Liver (tissue), 9 donors: Measurements from ENCODE around the gene PRELID2. TPM values are rescaled to one million over a fixed set of nuclear protein-coding genes. Genes with fewer than 3 reads are reported as not detected.
A peak's percentile ranks its signal among the peaks of the same experiment; 100 is the strongest.

ENCODE experiments used
- DNase-seq: peaks from one replicate; pipeline ENCODE4 v3.0.0-alpha.2; 2017; ENCODE audit warnings: low spot score
- H3K27ac ChIP-seq, 2 donors: one replicate each; pipeline ENCODE4 v1.7.0; 2013; ENCODE audit warnings: inconsistent platforms in 2 of 2, low read length in 2 of 2, control low read depth in 1 of 2, low read depth in 1 of 2, mild to moderate bottlenecking in 1 of 2
- H3K27me3 ChIP-seq, 4 donors: one replicate each; pipeline versions ENCODE4 v1.6.1 to v1.7.0; 2013; ENCODE audit warnings: low read length in 3 of 4, inconsistent platforms in 1 of 4, mild to moderate bottlenecking in 1 of 4, moderate library complexity in 1 of 4; ENCODE audit not compliant: control insufficient read depth in 4 of 4, insufficient read depth in 4 of 4
- H3K36me3 ChIP-seq, 4 donors: one replicate each; pipeline versions ENCODE4 v1.6.1 to v1.7.0; 2013; ENCODE audit warnings: low read length in 3 of 4, mild to moderate bottlenecking in 3 of 4, low read depth in 1 of 4, moderate library complexity in 1 of 4; ENCODE audit not compliant: control insufficient read depth in 4 of 4, insufficient read depth in 3 of 4
- H3K4me1 ChIP-seq, 4 donors: one replicate each; pipeline versions ENCODE4 v1.6.1 to v1.7.0; 2013; ENCODE audit warnings: low read length in 3 of 4, mild to moderate bottlenecking in 3 of 4, moderate library complexity in 1 of 4; ENCODE audit not compliant: control insufficient read depth in 4 of 4, insufficient read depth in 4 of 4
- H3K4me3 ChIP-seq, 3 donors: one replicate each; pipeline versions ENCODE4 v1.6.1 to v1.7.0; 2013; ENCODE audit warnings: low read length in 3 of 3, control low read depth in 1 of 3, low read depth in 1 of 3, mild to moderate bottlenecking in 1 of 3
- H3K9ac ChIP-seq, 2 donors: one replicate each; pipeline ENCODE4 v1.7.0; 2013; ENCODE audit warnings: low read length in 2 of 2, mild to moderate bottlenecking in 2 of 2, moderate library complexity in 2 of 2, control low read depth in 1 of 2, low read depth in 1 of 2
- H3K9me3 ChIP-seq, 4 donors: one replicate each; pipeline versions ENCODE4 v1.6.1 to v1.7.0; 2013; ENCODE audit warnings: low read length in 3 of 4; ENCODE audit not compliant: control insufficient read depth in 4 of 4
- EGR1 ChIP-seq, 2 donors: IDR thresholded peaks; 2 replicates each; pipeline ENCODE4 v1.6.1; 2016 to 2018; ENCODE audit warnings: antibody characterized with exemption in 2 of 2, low read depth in 2 of 2
- FOXA1 ChIP-seq: IDR thresholded peaks from 2 replicates; pipeline ENCODE4 v1.6.1; 2016; ENCODE audit warnings: antibody characterized with exemption
- FOXA2 ChIP-seq: IDR thresholded peaks from 2 replicates; pipeline ENCODE4 v1.6.1; 2016; ENCODE audit warnings: antibody characterized with exemption
- GABPA ChIP-seq, 2 donors: IDR thresholded peaks in 1 of 2; conservative IDR thresholded peaks in 1 of 2; 2 replicates each; pipeline ENCODE4 v1.6.1; 2016; ENCODE audit warnings: antibody characterized with exemption in 2 of 2, mild to moderate bottlenecking in 1 of 2, moderate library complexity in 1 of 2
- HNF4A ChIP-seq, 2 donors: conservative IDR thresholded peaks; 2 replicates each; pipeline ENCODE4 v1.6.1; 2016; ENCODE audit warnings: antibody characterized with exemption in 2 of 2, mild to moderate bottlenecking in 2 of 2
- HNF4G ChIP-seq: IDR thresholded peaks from 2 replicates; pipeline ENCODE4 v1.6.1; 2016; ENCODE audit warnings: antibody characterized with exemption
- JUND ChIP-seq, 2 donors: IDR thresholded peaks; 2 replicates each; pipeline ENCODE4 v1.6.1; 2016; ENCODE audit warnings: antibody characterized with exemption in 2 of 2
- NR2F2 ChIP-seq: IDR thresholded peaks from 2 replicates; pipeline ENCODE4 v1.6.1; 2016; ENCODE audit warnings: antibody characterized with exemption
- RAD21 ChIP-seq, 2 donors: IDR thresholded peaks; 2 replicates each; pipeline ENCODE4 v1.6.1; 2016; ENCODE audit warnings: antibody characterized with exemption in 2 of 2, mild to moderate bottlenecking in 2 of 2
- RXRA ChIP-seq, 2 donors: IDR thresholded peaks; 2 replicates each; pipeline ENCODE4 v1.6.1; 2017 to 2018; ENCODE audit warnings: antibody characterized with exemption in 2 of 2, mild to moderate bottlenecking in 1 of 2
- SP1 ChIP-seq: IDR thresholded peaks from 2 replicates; pipeline ENCODE4 v1.6.1; 2018; ENCODE audit warnings: antibody characterized with exemption, mild to moderate bottlenecking
- TAF1 ChIP-seq: conservative IDR thresholded peaks from 2 replicates; pipeline ENCODE4 v1.6.1; 2016; ENCODE audit warnings: antibody characterized with exemption, mild to moderate bottlenecking
- YY1 ChIP-seq: IDR thresholded peaks from 2 replicates; pipeline ENCODE4 v1.6.1; 2016; ENCODE audit warnings: antibody characterized with exemption, mild to moderate bottlenecking
- polyA plus RNA-seq, 2 donors: library from polyadenylated mRNA; stranded (reverse) in 1 of 2; unstranded in 1 of 2; fragments of 200-250 nt in 1 of 2; fragments of >200 nt in 1 of 2; fragmentation: Nextera tagmentation in 1 of 2; extraction: Ambion mirVana in 1 of 2; gene quantifications; one replicate each; pipeline versions ENCODE4 v1.2.1 to v1.2.3, GENCODE V29; 2013 to 2015
- total RNA-seq, 2 donors: library from RNA; depleted of rRNA; stranded (reverse); fragments of >200 nt; gene quantifications; one replicate each; pipeline ENCODE4 v1.2.3, GENCODE V29; 2014
- TF ChIP-seq, protein P1 (sequence below): IDR thresholded peaks from 2 replicates; pipeline ENCODE4 v1.6.1; 2016; ENCODE audit warnings: antibody characterized with exemption
- TF ChIP-seq, protein P2 (sequence below): IDR thresholded peaks from 2 replicates; pipeline ENCODE4 v1.6.1; 2016; ENCODE audit warnings: antibody characterized with exemption
- TF ChIP-seq, protein P3 (sequence below): fragments of 150-350 bp; IDR thresholded peaks from 2 replicates; pipeline ENCODE4 v1.5.1; 2017; ENCODE audit warnings: improper control_type of control experiment, low read depth, low read length; ENCODE audit not compliant: missing input control
- TF ChIP-seq, protein P4 (sequence below): IDR thresholded peaks from 2 replicates; pipeline ENCODE4 v1.6.1; 2016; ENCODE audit warnings: antibody characterized with exemption
- TF ChIP-seq, protein P5 (sequence below): IDR thresholded peaks from 2 replicates; pipeline ENCODE4 v1.6.1; 2016; ENCODE audit warnings: antibody characterized with exemption, mild to moderate bottlenecking
- donor health status: healthy.
- donor health status: healthy.
- donor health status: healthy.
- donor health status: healthy.
- donor health status: healthy.

The PRELID2 gene
- total and polyA plus RNA-seq, 4 donors, result 1.1 to 24.9 (median 4.5) TPM

DNA sequence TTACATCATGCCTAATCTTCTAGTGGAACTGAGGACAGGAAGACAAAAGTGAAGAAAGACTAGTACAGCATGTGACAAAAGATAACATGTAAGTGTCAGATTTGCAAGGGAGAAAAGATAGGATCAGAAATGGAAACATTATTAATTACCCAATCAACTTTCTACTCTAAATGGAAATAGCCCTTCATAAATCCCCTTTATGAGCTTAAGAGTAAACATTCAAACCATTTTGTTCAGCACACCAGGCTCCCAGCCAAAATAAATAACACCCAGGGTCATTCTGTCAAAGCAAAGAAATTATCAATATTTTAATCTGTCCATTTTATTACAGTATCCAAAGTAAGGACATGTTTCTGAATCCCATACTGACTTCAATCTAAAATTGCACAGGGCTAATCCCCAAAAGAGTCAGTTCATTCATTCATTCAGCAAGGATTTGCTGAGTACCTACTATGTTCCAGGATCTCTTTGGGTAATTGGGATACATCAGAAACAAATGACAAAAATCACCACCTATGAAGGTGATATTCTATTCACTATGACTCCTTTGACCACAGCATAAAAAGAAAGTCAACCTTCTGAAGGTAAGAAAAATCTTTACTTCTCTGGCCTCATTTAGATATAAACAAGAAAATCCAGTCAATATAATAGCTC is 5.3 kb downstream of the PRELID2 start:
- no peak for DNase-seq
- Histone ChIP-seq H3K4me1 (peaks cover 7 to 37% (median 28%) of the 10 kb centered on the region in 4 donors), H3K27ac (no peak overlapping the region)

More for the DNA sequence above, 5.3 kb downstream of the PRELID2 start:
- TF ChIP-seq GABPA (IDR thresholded peaks at IDR 0.05 in 1 of 2, conservative IDR thresholded peaks at IDR 0.05 in 1 of 2) (no peak), JUND (IDR thresholded peaks at IDR 0.05) (no peak), EGR1 (IDR thresholded peaks at IDR 0.05; ENCODE audit: low read depth in 2 of 2) (no peak), RAD21 (IDR thresholded peaks at IDR 0.05) (no peak), NR2F2 (no peak), SP1 (peak; percentile 2), FOXA1 (peak; percentile 50), FOXA2 (peak; percentile 81), YY1 (no peak), HNF4G (no peak), HNF4A (conservative IDR thresholded peaks at IDR 0.05) (peak; percentile 35 to 42), RXRA (IDR thresholded peaks at IDR 0.05) (no peak), TAF1 (no peak)
- TF ChIP-seq, protein P1, sequence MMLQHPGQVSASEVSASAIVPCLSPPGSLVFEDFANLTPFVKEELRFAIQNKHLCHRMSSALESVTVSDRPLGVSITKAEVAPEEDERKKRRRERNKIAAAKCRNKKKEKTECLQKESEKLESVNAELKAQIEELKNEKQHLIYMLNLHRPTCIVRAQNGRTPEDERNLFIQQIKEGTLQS, result no peak
- TF ChIP-seq, protein P2, sequence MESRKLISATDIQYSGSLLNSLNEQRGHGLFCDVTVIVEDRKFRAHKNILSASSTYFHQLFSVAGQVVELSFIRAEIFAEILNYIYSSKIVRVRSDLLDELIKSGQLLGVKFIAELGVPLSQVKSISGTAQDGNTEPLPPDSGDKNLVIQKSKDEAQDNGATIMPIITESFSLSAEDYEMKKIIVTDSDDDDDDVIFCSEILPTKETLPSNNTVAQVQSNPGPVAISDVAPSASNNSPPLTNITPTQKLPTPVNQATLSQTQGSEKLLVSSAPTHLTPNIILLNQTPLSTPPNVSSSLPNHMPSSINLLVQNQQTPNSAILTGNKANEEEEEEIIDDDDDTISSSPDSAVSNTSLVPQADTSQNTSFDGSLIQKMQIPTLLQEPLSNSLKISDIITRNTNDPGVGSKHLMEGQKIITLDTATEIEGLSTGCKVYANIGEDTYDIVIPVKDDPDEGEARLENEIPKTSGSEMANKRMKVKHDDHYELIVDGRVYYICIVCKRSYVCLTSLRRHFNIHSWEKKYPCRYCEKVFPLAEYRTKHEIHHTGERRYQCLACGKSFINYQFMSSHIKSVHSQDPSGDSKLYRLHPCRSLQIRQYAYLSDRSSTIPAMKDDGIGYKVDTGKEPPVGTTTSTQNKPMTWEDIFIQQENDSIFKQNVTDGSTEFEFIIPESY, result no peak
- TF ChIP-seq, protein P3, sequence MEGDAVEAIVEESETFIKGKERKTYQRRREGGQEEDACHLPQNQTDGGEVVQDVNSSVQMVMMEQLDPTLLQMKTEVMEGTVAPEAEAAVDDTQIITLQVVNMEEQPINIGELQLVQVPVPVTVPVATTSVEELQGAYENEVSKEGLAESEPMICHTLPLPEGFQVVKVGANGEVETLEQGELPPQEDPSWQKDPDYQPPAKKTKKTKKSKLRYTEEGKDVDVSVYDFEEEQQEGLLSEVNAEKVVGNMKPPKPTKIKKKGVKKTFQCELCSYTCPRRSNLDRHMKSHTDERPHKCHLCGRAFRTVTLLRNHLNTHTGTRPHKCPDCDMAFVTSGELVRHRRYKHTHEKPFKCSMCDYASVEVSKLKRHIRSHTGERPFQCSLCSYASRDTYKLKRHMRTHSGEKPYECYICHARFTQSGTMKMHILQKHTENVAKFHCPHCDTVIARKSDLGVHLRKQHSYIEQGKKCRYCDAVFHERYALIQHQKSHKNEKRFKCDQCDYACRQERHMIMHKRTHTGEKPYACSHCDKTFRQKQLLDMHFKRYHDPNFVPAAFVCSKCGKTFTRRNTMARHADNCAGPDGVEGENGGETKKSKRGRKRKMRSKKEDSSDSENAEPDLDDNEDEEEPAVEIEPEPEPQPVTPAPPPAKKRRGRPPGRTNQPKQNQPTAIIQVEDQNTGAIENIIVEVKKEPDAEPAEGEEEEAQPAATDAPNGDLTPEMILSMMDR, result no peak
- TF ChIP-seq, protein P4, sequence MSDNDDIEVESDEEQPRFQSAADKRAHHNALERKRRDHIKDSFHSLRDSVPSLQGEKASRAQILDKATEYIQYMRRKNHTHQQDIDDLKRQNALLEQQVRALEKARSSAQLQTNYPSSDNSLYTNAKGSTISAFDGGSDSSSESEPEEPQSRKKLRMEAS, result no peak
- TF ChIP-seq, protein P5, sequence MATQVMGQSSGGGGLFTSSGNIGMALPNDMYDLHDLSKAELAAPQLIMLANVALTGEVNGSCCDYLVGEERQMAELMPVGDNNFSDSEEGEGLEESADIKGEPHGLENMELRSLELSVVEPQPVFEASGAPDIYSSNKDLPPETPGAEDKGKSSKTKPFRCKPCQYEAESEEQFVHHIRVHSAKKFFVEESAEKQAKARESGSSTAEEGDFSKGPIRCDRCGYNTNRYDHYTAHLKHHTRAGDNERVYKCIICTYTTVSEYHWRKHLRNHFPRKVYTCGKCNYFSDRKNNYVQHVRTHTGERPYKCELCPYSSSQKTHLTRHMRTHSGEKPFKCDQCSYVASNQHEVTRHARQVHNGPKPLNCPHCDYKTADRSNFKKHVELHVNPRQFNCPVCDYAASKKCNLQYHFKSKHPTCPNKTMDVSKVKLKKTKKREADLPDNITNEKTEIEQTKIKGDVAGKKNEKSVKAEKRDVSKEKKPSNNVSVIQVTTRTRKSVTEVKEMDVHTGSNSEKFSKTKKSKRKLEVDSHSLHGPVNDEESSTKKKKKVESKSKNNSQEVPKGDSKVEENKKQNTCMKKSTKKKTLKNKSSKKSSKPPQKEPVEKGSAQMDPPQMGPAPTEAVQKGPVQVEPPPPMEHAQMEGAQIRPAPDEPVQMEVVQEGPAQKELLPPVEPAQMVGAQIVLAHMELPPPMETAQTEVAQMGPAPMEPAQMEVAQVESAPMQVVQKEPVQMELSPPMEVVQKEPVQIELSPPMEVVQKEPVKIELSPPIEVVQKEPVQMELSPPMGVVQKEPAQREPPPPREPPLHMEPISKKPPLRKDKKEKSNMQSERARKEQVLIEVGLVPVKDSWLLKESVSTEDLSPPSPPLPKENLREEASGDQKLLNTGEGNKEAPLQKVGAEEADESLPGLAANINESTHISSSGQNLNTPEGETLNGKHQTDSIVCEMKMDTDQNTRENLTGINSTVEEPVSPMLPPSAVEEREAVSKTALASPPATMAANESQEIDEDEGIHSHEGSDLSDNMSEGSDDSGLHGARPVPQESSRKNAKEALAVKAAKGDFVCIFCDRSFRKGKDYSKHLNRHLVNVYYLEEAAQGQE, result no peak
- H3K27me3 ChIP-seq, result no peaks in the 10 kb centered on the region
- H3K9ac ChIP-seq, result no peak overlapping the region
- no peaks in the 10 kb centered on the region for H3K9me3 ChIP-seq
- no peak overlapping the region for H3K4me3 ChIP-seq
- H3K36me3 ChIP-seq, result no peaks in the 10 kb centered on the region
